Measurements from ENCODE around the gene CNOT11.

DNA sequence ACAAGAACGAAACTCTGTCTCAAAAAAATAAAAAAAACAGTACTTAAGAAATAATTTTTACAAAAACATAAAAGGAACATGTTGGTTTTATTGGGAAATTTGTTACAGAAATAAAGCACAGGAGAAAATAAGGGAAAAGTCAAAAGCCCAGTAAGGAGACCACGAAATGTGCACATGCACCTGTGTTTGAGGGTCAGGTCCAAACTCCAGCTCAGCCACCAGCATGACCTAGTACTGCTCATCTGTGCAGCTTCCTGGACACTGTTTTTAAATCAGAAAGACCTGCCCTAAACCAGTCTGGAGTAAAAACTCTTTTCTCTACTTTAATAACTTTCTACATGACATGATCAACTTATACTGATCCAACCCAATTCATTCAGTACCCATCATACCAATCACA is 34.6 kb downstream of the CNOT11 start:
- TF ChIP-seq, protein P1, sequence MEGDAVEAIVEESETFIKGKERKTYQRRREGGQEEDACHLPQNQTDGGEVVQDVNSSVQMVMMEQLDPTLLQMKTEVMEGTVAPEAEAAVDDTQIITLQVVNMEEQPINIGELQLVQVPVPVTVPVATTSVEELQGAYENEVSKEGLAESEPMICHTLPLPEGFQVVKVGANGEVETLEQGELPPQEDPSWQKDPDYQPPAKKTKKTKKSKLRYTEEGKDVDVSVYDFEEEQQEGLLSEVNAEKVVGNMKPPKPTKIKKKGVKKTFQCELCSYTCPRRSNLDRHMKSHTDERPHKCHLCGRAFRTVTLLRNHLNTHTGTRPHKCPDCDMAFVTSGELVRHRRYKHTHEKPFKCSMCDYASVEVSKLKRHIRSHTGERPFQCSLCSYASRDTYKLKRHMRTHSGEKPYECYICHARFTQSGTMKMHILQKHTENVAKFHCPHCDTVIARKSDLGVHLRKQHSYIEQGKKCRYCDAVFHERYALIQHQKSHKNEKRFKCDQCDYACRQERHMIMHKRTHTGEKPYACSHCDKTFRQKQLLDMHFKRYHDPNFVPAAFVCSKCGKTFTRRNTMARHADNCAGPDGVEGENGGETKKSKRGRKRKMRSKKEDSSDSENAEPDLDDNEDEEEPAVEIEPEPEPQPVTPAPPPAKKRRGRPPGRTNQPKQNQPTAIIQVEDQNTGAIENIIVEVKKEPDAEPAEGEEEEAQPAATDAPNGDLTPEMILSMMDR (IDR thresholded peaks at IDR 0.05) = no peak
- TF ChIP-seq POLR2A (IDR thresholded peaks at IDR 0.05) = no peak
